CD14-positive monocyte (primary cell): ENCODE measurements around the gene TAF1C. TPM values are rescaled to one million over a fixed set of nuclear protein-coding genes. Genes with fewer than 3 reads are reported as not detected.

Source experiments
- DNase-seq, 3 donors: peaks; one replicate each; pipeline ENCODE4 v3.0.0-alpha.2; 2011 to 2022
- H2AFZ ChIP-seq: 2 replicates; pipeline ENCODE4 v1.6.0; 2012; ENCODE audit warnings: mild to moderate bottlenecking, low read depth, low read length, inconsistent platforms; ENCODE audit not compliant: insufficient read depth, poor library complexity, severe bottlenecking
- H3K27ac ChIP-seq, 2 donors: 1 replicate in 1 of 2; 2 replicates in 1 of 2; pipeline ENCODE4 v1.5.1; 2012 to 2013; ENCODE audit warnings: low read length in 2 of 2, control low read depth in 1 of 2, inconsistent platforms in 1 of 2, low read depth in 1 of 2, mild to moderate bottlenecking in 1 of 2
- H3K27me3 ChIP-seq, 2 donors: one replicate each; pipeline versions ENCODE4 v1.6.0 to v1.6.1; 2011 to 2013; ENCODE audit warnings: low read length in 2 of 2; ENCODE audit not compliant: control insufficient read depth in 2 of 2, insufficient read depth in 2 of 2
- H3K36me3 ChIP-seq, 2 donors: replicated peaks in 1 of 2; 1 replicate in 1 of 2; 2 replicates in 1 of 2; pipeline versions ENCODE4 v1.5.1 to v1.6.1; 2012 to 2013; ENCODE audit warnings: low read length in 2 of 2, control low read depth in 1 of 2, inconsistent platforms in 1 of 2, mild to moderate bottlenecking in 1 of 2; ENCODE audit not compliant: insufficient read depth in 2 of 2, control insufficient read depth in 1 of 2
- H3K4me1 ChIP-seq, 2 donors: 1 replicate in 1 of 2; 2 replicates in 1 of 2; pipeline versions ENCODE4 v1.5.1 to v1.6.1; 2012 to 2013; ENCODE audit warnings: low read length in 2 of 2, control low read depth in 1 of 2, inconsistent platforms in 1 of 2, mild to moderate bottlenecking in 1 of 2, moderate library complexity in 1 of 2; ENCODE audit not compliant: insufficient read depth in 2 of 2, control insufficient read depth in 1 of 2
- H3K4me2 ChIP-seq: replicated peaks from 2 replicates; pipeline ENCODE3; 2012; ENCODE audit warnings: low read length, moderate library complexity, mild to moderate bottlenecking; ENCODE audit not compliant: poor library complexity, severe bottlenecking; ENCODE audit errors: extremely low read depth
- H3K4me3 ChIP-seq, 3 experiments: fragments of 200-600 bp in 1 of 3; sonication (generic) in 1 of 3; replicated peaks in 1 of 3; 1 replicate in 2 of 3; 2 replicates in 1 of 3; pipeline ENCODE4 v1.5.1; 2011 to 2013; ENCODE audit warnings: low read length in 3 of 3, mild to moderate bottlenecking in 3 of 3, control low read depth in 2 of 3, low read depth in 2 of 3, inconsistent platforms in 1 of 3, moderate library complexity in 1 of 3
- H3K79me2 ChIP-seq: 2 replicates; pipeline ENCODE4 v1.6.0; 2012; ENCODE audit warnings: mild to moderate bottlenecking, control low read depth, inconsistent platforms, low read length, moderate library complexity; ENCODE audit not compliant: insufficient read depth
- H3K9ac ChIP-seq: 2 replicates; pipeline ENCODE4 v1.6.0; 2017; ENCODE audit warnings: low read length, mild to moderate bottlenecking; ENCODE audit not compliant: insufficient read depth, poor library complexity, severe bottlenecking
- H3K9me3 ChIP-seq, 2 donors: replicated peaks in 1 of 2; 1 replicate in 1 of 2; 2 replicates in 1 of 2; pipeline versions ENCODE4 v1.5.1 to v1.6.1; 2012 to 2013; ENCODE audit warnings: low read length in 2 of 2, control low read depth in 1 of 2; ENCODE audit not compliant: control insufficient read depth in 1 of 2, insufficient read depth in 1 of 2
- H4K20me1 ChIP-seq: 2 replicates; pipeline ENCODE4 v1.6.0; 2012; ENCODE audit warnings: mild to moderate bottlenecking, low read length, control low read depth, moderate library complexity; ENCODE audit not compliant: insufficient read depth
- H3K27ac Mint-ChIP-seq, 7 donors: one replicate each; pipeline ENCODE4 v1.8.0; 2020; ENCODE audit warnings: mild to moderate bottlenecking in 7 of 7, mixed read lengths in 7 of 7, moderate library complexity in 6 of 7, inconsistent platforms in 2 of 7
- H3K27me3 Mint-ChIP-seq, 3 donors: one replicate each; pipeline ENCODE4 v1.8.0; 2021 to 2022; ENCODE audit warnings: low read depth in 3 of 3, mild to moderate bottlenecking in 3 of 3, mixed read lengths in 3 of 3, moderate library complexity in 3 of 3, inconsistent platforms in 1 of 3
- H3K36me3 Mint-ChIP-seq, 2 donors: one replicate each; pipeline ENCODE4 v1.8.0; 2020; ENCODE audit warnings: mixed read lengths in 2 of 2, inconsistent platforms in 1 of 2, mild to moderate bottlenecking in 1 of 2
- H3K4me1 Mint-ChIP-seq: one replicate; pipeline ENCODE4 v1.8.0; 2020; ENCODE audit warnings: mild to moderate bottlenecking, mixed read lengths
- H3K4me3 Mint-ChIP-seq, 2 donors: one replicate each; pipeline ENCODE4 v1.8.0; 2020; ENCODE audit warnings: mild to moderate bottlenecking in 2 of 2, mixed read lengths in 2 of 2, moderate library complexity in 1 of 2
- H3K9me3 Mint-ChIP-seq, 7 donors: one replicate each; pipeline ENCODE4 v1.8.0; 2020 to 2022; ENCODE audit warnings: mixed read lengths in 7 of 7, mild to moderate bottlenecking in 6 of 7, moderate library complexity in 6 of 7, inconsistent platforms in 2 of 7
- CTCF ChIP-seq: fragments of 200-600 bp; IDR thresholded peaks from one replicate; pipeline ENCODE4 v1.8.0; 2022; ENCODE audit warnings: antibody characterized with exemption, mild to moderate bottlenecking
- WGBS: methylation state at CpG from one replicate; pipeline ENCODE4 v1.1.5; 2013; ENCODE audit warnings: missing lambda C conversion rate; ENCODE audit not compliant: insufficient coverage; 5-methylcytosine and 5-hydroxymethylcytosine counted together
- intact Hi-C, 2 donors: fragments of 100-400 bp; cut with micrococcal nuclease; formaldehyde crosslinking; loops; one replicate each; pipeline versions ENCODE4 v1.15.0 to v1.15.1; 2023
- polyA plus RNA-seq, 3 donors: library from polyadenylated mRNA; depleted of rRNA in 1 of 3; unstranded in 2 of 3; stranded (reverse) in 1 of 3; fragments of 300-500 nt in 2 of 3; fragments of >200 nt in 1 of 3; fragmentation: Illumina TruSeq in 2 of 3; gene quantifications; 1 replicate in 2 of 3; 2 replicates in 1 of 3; pipeline ENCODE4 v1.2.3, GENCODE V29; 2012 to 2021

TAF1C gene
- polyA plus RNA-seq, 3 donors: 4.0 to 126 (median 4.5) TPM

GRCh38 chr16:84176192-84177053 lies 10.4 kb downstream of the TAF1C start:
- Mint-ChIP-seq H3K9me3 (peaks cover 0 to 3% (median 0%) of the 10 kb centered on the region in 7 donors), H3K4me1 (peaks cover 27% of the 10 kb centered on the region), H3K27me3 (peaks cover 0 to 5% (median 2%) of the 10 kb centered on the region in 3 donors), H3K27ac (peak overlapping the region; percentile 94 to 99 (median 96)), H3K36me3 (peaks cover 29 to 44% of the 10 kb centered on the region in 2 donors), H3K4me3 (peak overlapping the region in 1 of 2 donors; percentile 45)
- DNase-seq: peak in 2 of 3 donors; percentile 14 to 73
- Histone ChIP-seq H3K9me3 (no peaks in the 10 kb centered on the region), H3K9ac (peak overlapping the region; percentile 56), H3K27me3 (no peaks in the 10 kb centered on the region), H3K4me1 (peaks cover 24 to 26% of the 10 kb centered on the region in 2 donors), H3K27ac (peak overlapping the region; percentile 93 to 94), H3K4me2 (peak overlapping the region; percentile 15), H3K36me3 (peaks cover 40% of the 10 kb centered on the region in 2 donors), H3K79me2 (no peaks in the 10 kb centered on the region), H3K4me3 (no peak overlapping the region), H2AFZ (no peak overlapping the region), H4K20me1 (no peaks in the 10 kb centered on the region)
- no peak for TF ChIP-seq CTCF
- intact Hi-C loops: no loop called here
- WGBS: 89% methylated on average over 14 of the region's 18 CpGs

- peaks cover 30 to 31% of the 10 kb centered on the region in 2 donors for H3K36me3 ChIP-seq
- peak overlapping the region; percentile 56 for H3K9ac ChIP-seq
- peak overlapping the region; percentile 48 for H3K4me2 ChIP-seq
- H3K4me3 Mint-ChIP-seq: peak overlapping the region; percentile 45 to 67
- no peaks in the 10 kb centered on the region for H4K20me1 ChIP-seq
- H3K27ac ChIP-seq: peak overlapping the region; percentile 93 to 94
- intact Hi-C loops: no loop called here
- 32% methylated on average over 7 of the region's 10 CpGs for WGBS
- peaks cover 23 to 35% of the 10 kb centered on the region in 2 donors for H3K36me3 Mint-ChIP-seq
- no peaks in the 10 kb centered on the region for H3K27me3 ChIP-seq
- H2AFZ ChIP-seq: peak overlapping the region; percentile 36
- DNase-seq: peak; percentile 90 to 98 (median 91)
- peaks cover 24 to 26% of the 10 kb centered on the region in 2 donors for H3K4me1 ChIP-seq
- TF ChIP-seq CTCF: peak; percentile 73
- peaks cover 27% of the 10 kb centered on the region for H3K4me1 Mint-ChIP-seq
- H3K9me3 Mint-ChIP-seq: peaks cover 0 to 3% (median 0%) of the 10 kb centered on the region in 7 donors
- H3K79me2 ChIP-seq: no peaks in the 10 kb centered on the region
- no peaks in the 10 kb centered on the region for H3K9me3 ChIP-seq
- peak overlapping the region; percentile 94 to 99 (median 96) for H3K27ac Mint-ChIP-seq
- H3K27me3 Mint-ChIP-seq: peaks cover 0 to 5% (median 2%) of the 10 kb centered on the region in 3 donors
- H3K4me3 ChIP-seq: peak overlapping the region in 1 of 3 experiments; percentile 29
Measured at GRCh38 chr16:84175350-84176081, 11.3 kb downstream of the TAF1C start.
